IPS-15b (cell line): Measurements from ENCODE around the gene LRRC37A.
"Not testable (repeated sequence)": the region's sequence is repeated elsewhere in the genome, so short reads cannot be mapped to it uniquely, and the experiment has no call there.

ENCODE experiments used
- H3K27me3 ChIP-seq: one replicate; pipeline ENCODE4 v1.6.1; 2013; ENCODE audit warnings: low read length; ENCODE audit not compliant: control insufficient read depth, insufficient read depth
- H3K36me3 ChIP-seq: one replicate; pipeline ENCODE4 v1.6.1; 2013; ENCODE audit warnings: low read length; ENCODE audit not compliant: control insufficient read depth, insufficient read depth
- H3K4me1 ChIP-seq: one replicate; pipeline ENCODE4 v1.6.1; 2013; ENCODE audit warnings: mild to moderate bottlenecking, low read length; ENCODE audit not compliant: control insufficient read depth, insufficient read depth
- H3K4me3 ChIP-seq: one replicate; pipeline ENCODE4 v1.5.1; 2013; ENCODE audit warnings: low read depth, low read length
- H3K9ac ChIP-seq: one replicate; pipeline ENCODE4 v1.6.1; 2013; ENCODE audit warnings: low read depth, mild to moderate bottlenecking, low read length
- H3K9me3 ChIP-seq: one replicate; pipeline ENCODE4 v1.6.1; 2013; ENCODE audit warnings: mild to moderate bottlenecking, low read length; ENCODE audit not compliant: control insufficient read depth, insufficient read depth

Gene LRRC37A

GRCh38 chr17:46294831-46295230 lies at the start of gene LRRC37A:
TSS of gene LRRC37A (plus strand) at chr17:46295131. CDS start at chr17:46295134, 3 bp downstream.
- not testable (repeated sequence) for H3K4me1 ChIP-seq, H3K9me3 ChIP-seq, H3K9ac ChIP-seq, H3K27me3 ChIP-seq, H3K4me3 ChIP-seq, H3K36me3 ChIP-seq

DNA sequence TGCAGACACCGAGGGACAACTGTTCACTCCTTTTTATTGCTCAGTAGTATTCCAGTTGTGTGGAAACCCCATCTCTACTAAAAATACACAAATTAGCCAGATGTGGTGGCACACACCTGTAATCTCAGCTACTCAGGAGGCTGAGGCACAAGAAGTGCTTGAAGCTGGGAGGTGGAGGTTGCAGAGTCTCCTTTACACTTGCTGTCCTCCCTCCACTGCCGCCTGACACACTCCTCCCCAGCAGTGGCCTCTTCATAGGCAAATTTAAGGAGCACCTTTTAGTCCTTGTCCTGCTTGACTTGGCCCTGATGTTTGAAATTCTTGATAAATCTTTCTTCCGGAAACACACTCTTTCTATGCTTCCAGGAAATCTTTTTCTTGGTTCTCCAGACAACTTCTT lies 45.8 kb upstream of the LRRC37A start:
- H3K4me1 ChIP-seq, H3K27me3 ChIP-seq: not testable (repeated sequence)

GRCh38 chr17:46252804-46253203 lies 42.1 kb upstream of the LRRC37A start:
- not testable (repeated sequence) for H3K4me1 ChIP-seq, H3K9ac ChIP-seq, H3K9me3 ChIP-seq, H3K4me3 ChIP-seq, H3K27me3 ChIP-seq, H3K36me3 ChIP-seq

More for the DNA sequence above, 45.8 kb upstream of the LRRC37A start:
- not testable (repeated sequence) for H3K4me3 ChIP-seq, H3K9me3 ChIP-seq, H3K9ac ChIP-seq, H3K36me3 ChIP-seq

- not testable (repeated sequence) for H3K36me3 ChIP-seq, H3K4me3 ChIP-seq, H3K9me3 ChIP-seq, H3K27me3 ChIP-seq, H3K4me1 ChIP-seq, H3K9ac ChIP-seq
These were observed 41.2 kb upstream of the LRRC37A start for GRCh38 chr17:46253722-46254121.

DNA sequence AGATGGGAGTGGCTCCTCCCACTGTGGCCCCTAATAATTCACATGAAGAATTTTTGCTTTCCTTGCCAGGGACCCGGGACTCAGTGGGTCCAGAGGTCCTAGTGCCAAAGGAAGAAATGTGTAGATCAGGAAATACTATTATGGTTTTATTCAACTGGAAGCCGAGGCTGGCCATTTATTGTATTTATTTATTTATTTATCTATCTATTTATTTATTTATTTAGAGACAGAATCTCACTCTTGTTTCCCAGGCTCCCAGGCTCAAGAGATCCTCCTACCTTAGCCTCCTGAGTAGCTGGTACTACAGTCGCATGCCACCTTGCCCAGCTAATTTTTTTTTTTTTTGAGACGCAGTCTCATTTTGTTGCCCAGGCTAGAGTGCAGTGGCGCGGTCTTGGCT lies 40.7 kb upstream of the LRRC37A start:
- not testable (repeated sequence) for H3K36me3 ChIP-seq, H3K27me3 ChIP-seq, H3K4me3 ChIP-seq, H3K4me1 ChIP-seq, H3K9me3 ChIP-seq, H3K9ac ChIP-seq

GRCh38 chr17:46256369-46256768 lies 38.6 kb upstream of the LRRC37A start:
- peaks cover 15% of the 10 kb centered on the region for H3K27me3 ChIP-seq
- not testable (repeated sequence) for H3K4me3 ChIP-seq, H3K9me3 ChIP-seq, H3K9ac ChIP-seq, H3K4me1 ChIP-seq, H3K36me3 ChIP-seq

GRCh38 chr17:46259845-46260661 lies 34.9 kb upstream of the LRRC37A start:
- not testable (repeated sequence) for H3K36me3 ChIP-seq, H3K4me1 ChIP-seq, H3K9ac ChIP-seq, H3K9me3 ChIP-seq
- Histone ChIP-seq H3K4me3 (peak overlapping the region; percentile 35), H3K27me3 (peaks cover 30% of the 10 kb centered on the region)

GRCh38 chr17:46262271-46262670 lies 32.7 kb upstream of the LRRC37A start:
- Histone ChIP-seq H3K27me3 (peaks cover 49% of the 10 kb centered on the region), H3K4me1 (no peaks in the 10 kb centered on the region), H3K9me3 (no peaks in the 10 kb centered on the region), H3K9ac (no peak overlapping the region), H3K4me3 (no peak overlapping the region), H3K36me3 (no peaks in the 10 kb centered on the region)

DNA sequence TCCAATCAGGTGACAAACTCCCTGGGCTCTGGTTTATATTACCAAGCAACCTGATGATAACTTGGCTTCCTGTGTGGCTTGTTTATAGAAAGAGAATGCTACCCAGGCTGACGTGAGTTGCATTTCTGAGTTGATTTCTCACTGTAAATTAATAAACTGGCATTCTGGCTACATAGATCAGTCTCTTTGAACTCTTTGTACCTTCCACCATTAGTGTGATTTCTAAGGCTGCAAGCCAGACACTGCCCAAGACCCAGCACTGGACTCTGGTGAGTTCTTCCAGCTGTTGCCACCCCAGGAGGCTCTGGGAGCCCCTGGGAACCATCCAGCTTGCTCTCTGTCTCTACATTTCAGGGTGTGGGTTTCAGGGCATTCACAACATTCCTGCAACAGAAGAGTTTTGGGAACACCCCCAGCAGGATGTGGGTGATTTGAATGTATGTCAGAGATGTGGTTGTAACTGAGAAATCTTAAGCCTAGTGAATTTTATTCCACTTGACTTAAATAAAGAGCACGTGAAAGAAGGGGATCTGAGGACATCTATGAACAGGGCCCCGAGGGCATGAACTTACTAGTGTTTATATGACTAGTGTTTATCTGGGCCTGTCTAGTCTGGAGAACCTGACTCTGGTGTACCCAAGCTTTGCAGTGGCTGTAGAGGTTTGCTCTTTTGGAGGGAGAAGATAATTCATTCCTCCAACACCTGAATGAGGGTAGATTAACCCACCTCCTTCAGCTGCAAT lies 30.3 kb upstream of the LRRC37A start:
- H3K9ac ChIP-seq = no peak overlapping the region
- H3K9me3 ChIP-seq = no peaks in the 10 kb centered on the region
- no peaks in the 10 kb centered on the region for H3K36me3 ChIP-seq
- H3K27me3 ChIP-seq = peaks cover 61% of the 10 kb centered on the region
- no peaks in the 10 kb centered on the region for H3K4me1 ChIP-seq
- H3K4me3 ChIP-seq = no peak overlapping the region

GRCh38 chr17:46266063-46266655 lies 28.8 kb upstream of the LRRC37A start:
- H3K27me3 ChIP-seq = peaks cover 52% of the 10 kb centered on the region
- H3K4me1 ChIP-seq, H3K36me3 ChIP-seq, H3K9me3 ChIP-seq: not testable (repeated sequence)
- H3K4me3 ChIP-seq = peak overlapping the region; percentile 81
- H3K9ac ChIP-seq = peak overlapping the region; percentile 74

GRCh38 chr17:46266656-46267544 lies 28.0 kb upstream of the LRRC37A start:
- Histone ChIP-seq H3K27me3 (peaks cover 50% of the 10 kb centered on the region), H3K36me3 (no peaks in the 10 kb centered on the region), H3K4me3 (peak overlapping the region; percentile 81), H3K4me1 (no peaks in the 10 kb centered on the region), H3K9me3 (no peaks in the 10 kb centered on the region), H3K9ac (peak overlapping the region; percentile 74)
